CD4-positive, alpha-beta T cell (primary cell): Measurements from ENCODE around the gene ANKRD42. TPM values are rescaled to one million over a fixed set of nuclear protein-coding genes. Genes with fewer than 3 reads are reported as not detected.
A peak's percentile ranks its signal among the peaks of the same experiment; 100 is the strongest.

Source experiments
- ATAC-seq: fragments of 200-7000 bp; cut with Tn5 transposase; one replicate; pipeline ENCODE4 v1.10.0; 2022; ENCODE audit warnings: mild to moderate bottlenecking; ENCODE audit not compliant: poor library complexity
- CTCF ChIA-PET: fragments of 350-600 bp; sonication (Branson Sonifier 250); formaldehyde crosslinking; loops from one replicate; lab custom pipeline; 2021; ENCODE audit warnings: antibody characterized with exemption, inconsistent platforms; lab: Charles Lee
- POLR2A ChIA-PET: fragments of 350-600 bp; sonication (Branson Sonifier 250); formaldehyde crosslinking; loops from one replicate; lab custom pipeline; 2021; ENCODE audit warnings: antibody characterized with exemption, inconsistent platforms; lab: Charles Lee
- DNase-seq, 14 experiments: peaks; one replicate each; pipeline ENCODE4 v3.0.0-alpha.2; 2013 to 2020; ENCODE audit warnings: mixed read lengths in 2 of 14
- H3K27ac ChIP-seq, 2 donors: one replicate each; pipeline versions ENCODE4 v1.5.1 to v1.7.0; 2013; ENCODE audit warnings: low read length in 2 of 2, low read depth in 1 of 2, mild to moderate bottlenecking in 1 of 2
- H3K27me3 ChIP-seq, 2 experiments: 1 replicate in 1 of 2; 2 replicates in 1 of 2; pipeline versions ENCODE4 v1.6.1 to v1.7.0; 2013; ENCODE audit warnings: low read length in 2 of 2, control low read depth in 1 of 2, mild to moderate bottlenecking in 1 of 2, moderate library complexity in 1 of 2; ENCODE audit not compliant: insufficient read depth in 2 of 2, control insufficient read depth in 1 of 2
- H3K36me3 ChIP-seq: one replicate; pipeline ENCODE4 v1.6.1; 2013; ENCODE audit warnings: low read length, control low read depth; ENCODE audit not compliant: insufficient read depth
- H3K4me1 ChIP-seq: one replicate; pipeline ENCODE4 v1.6.1; 2013; ENCODE audit warnings: low read length, control low read depth; ENCODE audit not compliant: insufficient read depth
- H3K4me3 ChIP-seq: one replicate; pipeline ENCODE4 v1.5.1; 2013; ENCODE audit warnings: mild to moderate bottlenecking, low read length, moderate library complexity
- H3K9me3 ChIP-seq, 2 experiments: 1 replicate in 1 of 2; 2 replicates in 1 of 2; pipeline versions ENCODE4 v1.6.1 to v1.7.0; 2013; ENCODE audit warnings: low read length in 2 of 2, mild to moderate bottlenecking in 2 of 2, control low read depth in 1 of 2, moderate library complexity in 1 of 2; ENCODE audit not compliant: control insufficient read depth in 1 of 2, insufficient read depth in 1 of 2
- H3K27ac Mint-ChIP-seq: one replicate; pipeline ENCODE4 v1.8.0; 2020; ENCODE audit warnings: mixed read lengths
- H3K27me3 Mint-ChIP-seq: one replicate; pipeline ENCODE4 v1.8.0; 2021; ENCODE audit warnings: mixed read lengths
- H3K36me3 Mint-ChIP-seq: one replicate; pipeline ENCODE4 v1.8.0; 2021; ENCODE audit warnings: low read depth, mixed read lengths
- H3K4me1 Mint-ChIP-seq: one replicate; pipeline ENCODE4 v1.8.0; 2021; ENCODE audit warnings: low read depth, mixed read lengths
- H3K4me3 Mint-ChIP-seq: one replicate; pipeline ENCODE4 v1.8.0; 2020; ENCODE audit warnings: mild to moderate bottlenecking, mixed read lengths
- H3K9me3 Mint-ChIP-seq: one replicate; pipeline ENCODE4 v1.8.0; 2020; ENCODE audit warnings: mixed read lengths
- intact Hi-C, 2 experiments: fragments of 100-400 bp; cut with DNase I in 1 of 2; cut with micrococcal nuclease in 1 of 2; formaldehyde crosslinking; loops; one replicate each; pipeline versions ENCODE4 v1.15.1 to v1.9.0; 2023 to 2025; cut with DNase I, micrococcal nuclease
- total RNA-seq, 174 experiments: library from RNA in 2 of 174; stranded (reverse) in 2 of 174; gene quantifications; one replicate each; pipeline ENCODE4 v1.2.3 and lab custom pipeline; 2021 to 2026
- TF ChIP-seq, protein P1 (sequence below): fragments of 200-600 bp; IDR thresholded peaks from one replicate; pipeline ENCODE4 v1.8.0; 2022; ENCODE audit warnings: antibody characterized with exemption, mild to moderate bottlenecking

ANKRD42 gene
- total RNA-seq, 2 experiments from 2014 or later: 8.6 to 10.0 TPM

DNA sequence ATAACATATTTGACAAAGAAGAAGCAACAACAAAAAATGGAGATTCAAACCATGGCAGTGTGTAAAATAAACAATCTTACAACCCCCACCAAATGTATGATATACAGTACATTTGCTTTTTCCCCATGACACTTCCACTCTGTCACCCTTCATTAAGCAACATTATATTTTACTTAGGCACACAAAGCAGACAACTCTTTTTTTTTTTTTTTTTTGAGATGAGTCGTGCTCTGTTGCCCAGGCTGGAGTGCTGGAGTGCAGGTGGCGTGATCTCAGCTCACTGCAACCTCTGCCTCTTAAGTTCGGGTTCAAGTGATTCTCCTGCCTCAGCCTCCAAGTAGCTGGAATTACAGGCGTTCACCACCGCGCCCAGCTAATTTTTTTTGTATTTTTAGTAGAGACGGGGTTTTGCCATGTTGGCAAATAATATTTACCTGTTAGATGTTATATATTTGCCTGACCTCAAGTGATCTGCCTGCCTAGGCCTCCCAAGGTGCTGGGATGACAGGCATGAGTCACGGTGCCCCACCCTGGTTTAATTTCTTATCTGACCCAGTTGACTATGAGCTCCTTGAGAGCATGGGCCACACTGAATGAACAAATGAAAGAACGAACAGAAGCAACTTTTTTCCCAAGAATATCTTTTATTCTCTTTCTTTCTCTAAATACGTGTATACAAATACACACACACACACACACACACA lies 42.1 kb upstream of the ANKRD42 start:
- intact Hi-C loops: loop anchor here in 1 of 2 experiments (5.0 kb wide), 1 partner anchor 131 kb away; no protein-coding TSS in a partner anchor
- CTCF ChIA-PET: interaction anchor here (1.4 kb wide), 1 partner anchor 30 kb away, joined by 3 read pairs; no protein-coding TSS in a partner anchor
- no peaks in the 10 kb centered on the region for H3K27me3 ChIP-seq
- ATAC-seq (no peak), DNase-seq (no peak)
- Mint-ChIP-seq H3K36me3 (peaks cover 3% of the 10 kb centered on the region), H3K4me1 (no peaks in the 10 kb centered on the region), H3K4me3 (no peak overlapping the region), H3K27ac (no peak overlapping the region), H3K27me3 (no peaks in the 10 kb centered on the region), H3K9me3 (no peaks in the 10 kb centered on the region)
- H3K27ac ChIP-seq: no peak overlapping the region
- H3K4me1 ChIP-seq: peaks cover 6% of the 10 kb centered on the region
- H3K9me3 ChIP-seq: no peaks in the 10 kb centered on the region
- POLR2A ChIA-PET: no interaction called here
- TF ChIP-seq, protein P1, sequence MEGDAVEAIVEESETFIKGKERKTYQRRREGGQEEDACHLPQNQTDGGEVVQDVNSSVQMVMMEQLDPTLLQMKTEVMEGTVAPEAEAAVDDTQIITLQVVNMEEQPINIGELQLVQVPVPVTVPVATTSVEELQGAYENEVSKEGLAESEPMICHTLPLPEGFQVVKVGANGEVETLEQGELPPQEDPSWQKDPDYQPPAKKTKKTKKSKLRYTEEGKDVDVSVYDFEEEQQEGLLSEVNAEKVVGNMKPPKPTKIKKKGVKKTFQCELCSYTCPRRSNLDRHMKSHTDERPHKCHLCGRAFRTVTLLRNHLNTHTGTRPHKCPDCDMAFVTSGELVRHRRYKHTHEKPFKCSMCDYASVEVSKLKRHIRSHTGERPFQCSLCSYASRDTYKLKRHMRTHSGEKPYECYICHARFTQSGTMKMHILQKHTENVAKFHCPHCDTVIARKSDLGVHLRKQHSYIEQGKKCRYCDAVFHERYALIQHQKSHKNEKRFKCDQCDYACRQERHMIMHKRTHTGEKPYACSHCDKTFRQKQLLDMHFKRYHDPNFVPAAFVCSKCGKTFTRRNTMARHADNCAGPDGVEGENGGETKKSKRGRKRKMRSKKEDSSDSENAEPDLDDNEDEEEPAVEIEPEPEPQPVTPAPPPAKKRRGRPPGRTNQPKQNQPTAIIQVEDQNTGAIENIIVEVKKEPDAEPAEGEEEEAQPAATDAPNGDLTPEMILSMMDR: no peak
- no peak overlapping the region for H3K4me3 ChIP-seq
- H3K36me3 ChIP-seq: no peaks in the 10 kb centered on the region

DNA sequence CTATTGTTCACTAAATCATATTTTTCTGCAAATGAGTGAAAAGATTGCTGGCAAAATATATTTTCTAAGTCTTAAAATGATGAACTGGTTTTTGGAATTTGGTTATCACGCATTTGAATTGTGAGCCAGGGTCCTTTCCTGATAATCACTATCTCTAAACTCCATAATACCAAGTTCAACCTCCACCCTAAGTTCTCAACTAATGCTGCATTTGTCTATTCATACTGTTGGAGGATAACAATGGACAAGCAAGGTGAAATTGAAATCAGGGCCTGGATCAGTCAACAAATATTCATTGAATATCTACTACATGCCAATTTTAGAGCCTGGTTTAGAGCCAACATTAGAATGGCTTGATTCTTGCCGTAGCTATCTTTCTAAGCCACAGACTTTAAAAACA lies 41.2 kb upstream of the ANKRD42 start:
- H3K4me1 ChIP-seq: peaks cover 6% of the 10 kb centered on the region
- ChIA-PET CTCF (no interaction called here), POLR2A (no interaction called here)
- intact Hi-C loops: loop anchor here in 1 of 2 experiments (5.0 kb wide), 1 partner anchor 130 kb away; no protein-coding TSS in a partner anchor
- H3K36me3 ChIP-seq: no peaks in the 10 kb centered on the region
- Mint-ChIP-seq H3K4me1 (no peaks in the 10 kb centered on the region), H3K27ac (no peak overlapping the region), H3K4me3 (peak overlapping the region; percentile 20), H3K36me3 (peaks cover 12% of the 10 kb centered on the region), H3K9me3 (no peaks in the 10 kb centered on the region), H3K27me3 (no peaks in the 10 kb centered on the region)
- no peaks in the 10 kb centered on the region for H3K9me3 ChIP-seq
- no peaks in the 10 kb centered on the region for H3K27me3 ChIP-seq
- no peak for DNase-seq
- H3K4me3 ChIP-seq: no peak overlapping the region
- ATAC-seq: no peak
- TF ChIP-seq, protein P1: no peak
- H3K27ac ChIP-seq: no peak overlapping the region

DNA sequence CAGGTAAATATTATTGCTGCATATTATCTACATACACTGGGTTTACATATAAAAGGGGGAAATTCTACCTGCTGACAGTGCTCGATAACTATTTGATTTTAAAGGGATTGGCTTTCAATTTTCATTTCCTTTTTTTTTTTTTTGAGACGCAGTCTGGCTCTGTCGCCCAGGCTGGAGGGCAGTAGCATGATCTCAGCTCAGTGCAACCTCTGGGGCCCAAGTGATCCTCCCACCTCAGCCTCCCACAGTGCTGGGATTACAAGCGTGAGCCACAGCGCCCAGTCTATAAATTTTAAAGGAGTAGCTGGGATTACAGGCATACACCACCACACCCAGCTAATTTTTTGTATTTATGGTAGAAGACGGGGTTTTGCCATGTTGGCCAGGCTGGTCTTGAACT lies 39.7 kb upstream of the ANKRD42 start:
- Histone ChIP-seq H3K27me3 (no peaks in the 10 kb centered on the region), H3K9me3 (no peaks in the 10 kb centered on the region), H3K4me3 (no peak overlapping the region), H3K4me1 (peaks cover 6% of the 10 kb centered on the region), H3K36me3 (no peaks in the 10 kb centered on the region), H3K27ac (no peak overlapping the region)
- POLR2A ChIA-PET: no interaction called here
- ATAC-seq (no peak), DNase-seq (no peak)
- no peaks in the 10 kb centered on the region for H3K27me3 Mint-ChIP-seq
- no peak overlapping the region for H3K27ac Mint-ChIP-seq
- no peaks in the 10 kb centered on the region for H3K9me3 Mint-ChIP-seq
- CTCF ChIA-PET: interaction anchor here (0.9 kb wide), 1 partner anchor 80 kb away, joined by 3 read pairs; no protein-coding TSS in a partner anchor
- no peak overlapping the region for H3K4me3 Mint-ChIP-seq
- no peaks in the 10 kb centered on the region for H3K4me1 Mint-ChIP-seq
- H3K36me3 Mint-ChIP-seq: peaks cover 27% of the 10 kb centered on the region
- TF ChIP-seq, protein P1: no peak
- intact Hi-C loops: loop anchor here in 1 of 2 experiments (5.0 kb wide), 1 partner anchor 129 kb away; no protein-coding TSS in a partner anchor
